GM12878 (cell line): ENCODE measurements around the gene ZNF804A. TPM values are rescaled to one million over a fixed set of nuclear protein-coding genes. Genes with fewer than 3 reads are reported as not detected.

Experiments
- ATAC-seq: fragments of 200-7000 bp; cut with Tn5 transposase; 3 replicates; pipeline ENCODE4 v1.9.1; 2020; ENCODE audit warnings: mild to moderate bottlenecking, moderate library complexity
- BruUV-seq: library from RNA; stranded (reverse); fragments of 400-500 nt; replicated peaks from 2 replicates; lab custom pipeline; 2021; lab: Mats Ljungman, UMichigan
- CTCF ChIA-PET: fragments of 300-600 bp; sonication (Branson Sonifier 250); formaldehyde crosslinking; extraction: SDS; loops from one replicate; lab custom pipeline; 2021; ENCODE audit warnings: inconsistent platforms; lab: Yijun Ruan, JAX
- POLR2A ChIA-PET: fragments of 350-600 bp; formaldehyde crosslinking; extraction: SDS; loops from one replicate; lab custom pipeline; 2021; ENCODE audit warnings: inconsistent platforms; lab: Charles Lee
- RAD21 ChIA-PET: fragments of 300-600 bp; sonication (Branson Sonifier 250); formaldehyde crosslinking; loops from one replicate; lab custom pipeline; 2023; ENCODE audit warnings: antibody characterized with exemption; ENCODE audit not compliant: unreplicated experiment; lab: Charles Lee
- SMC1A ChIA-PET: fragments of 300-600 bp; sonication (Branson Sonifier 250); formaldehyde crosslinking; loops from one replicate; lab custom pipeline; 2023; ENCODE audit not compliant: unreplicated experiment, uncharacterized antibody; lab: Charles Lee
- DNase-seq: peaks from one replicate; pipeline ENCODE4 v3.0.0-alpha.2; 2011; ENCODE audit warnings: low read depth, low spot score
- FAIRE-seq: peaks from 3 replicates; lab custom pipeline; 2011; peaks lifted over from hg19 to GRCh38; lab: Jason Lieb, UNC
- H2AFZ ChIP-seq: 2 replicates; pipeline ENCODE4 v1.6.0; 2011; ENCODE audit warnings: low read depth, low read length, control low read depth; ENCODE audit not compliant: control insufficient read depth
- H3K27ac ChIP-seq: 2 replicates; pipeline ENCODE4 v1.5.1; 2011; ENCODE audit warnings: control low read depth; ENCODE audit not compliant: control insufficient read depth, insufficient read depth
- H3K27me3 ChIP-seq, 2 experiments: replicated peaks in 1 of 2; 2 replicates each; pipeline versions ENCODE4 v1.6.0 to v1.6.1; 2011; ENCODE audit warnings: low read length in 1 of 2; ENCODE audit not compliant: control insufficient read depth in 2 of 2, insufficient read depth in 2 of 2
- H3K36me3 ChIP-seq, 2 experiments: 2 replicates each; pipeline ENCODE4 v1.5.1; 2011; ENCODE audit warnings: low read length in 1 of 2; ENCODE audit not compliant: control insufficient read depth in 2 of 2, insufficient read depth in 2 of 2
- H3K4me1 ChIP-seq: 2 replicates; pipeline ENCODE4 v1.6.1; 2011; ENCODE audit warnings: mild to moderate bottlenecking, low read length, moderate library complexity, mixed read lengths; ENCODE audit not compliant: control insufficient read depth, insufficient read depth
- H3K4me2 ChIP-seq: 2 replicates; pipeline ENCODE4 v1.6.0; 2011; ENCODE audit warnings: control low read depth; ENCODE audit not compliant: control insufficient read depth, insufficient read depth
- H3K4me3 ChIP-seq: fragments of 200-600 bp; sonication (generic); 2 replicates; pipeline ENCODE4 v1.5.1; 2016
- H3K79me2 ChIP-seq: 2 replicates; pipeline ENCODE4 v1.6.0; 2011; ENCODE audit warnings: low read length; ENCODE audit not compliant: control insufficient read depth, insufficient read depth
- H3K9ac ChIP-seq: 2 replicates; pipeline ENCODE4 v1.8.0; 2011; ENCODE audit warnings: low read length, control low read depth, mixed read lengths; ENCODE audit not compliant: control insufficient read depth, insufficient read depth
- H3K9me3 ChIP-seq: replicated peaks from 3 replicates; pipeline ENCODE4 v1.5.1; 2011; ENCODE audit warnings: mild to moderate bottlenecking, low read length; ENCODE audit not compliant: control insufficient read depth, insufficient read depth
- H4K20me1 ChIP-seq: 2 replicates; pipeline ENCODE4 v1.6.0; 2011; ENCODE audit not compliant: control insufficient read depth, insufficient read depth
- BCL11A ChIP-seq: IDR thresholded peaks from 2 replicates; pipeline ENCODE4 v1.6.1; 2011; ENCODE audit warnings: low read depth, low read length
- BRCA1 ChIP-seq: IDR thresholded peaks from 2 replicates; pipeline ENCODE4 v1.6.1; 2011; ENCODE audit warnings: low read depth, low read length, improper control_type of control experiment
- CHD2 ChIP-seq: IDR thresholded peaks from 2 replicates; pipeline ENCODE4 v1.6.1; 2011; ENCODE audit warnings: low read depth, low read length, improper control_type of control experiment, borderline replicate concordance
- EZH2 ChIP-seq: IDR thresholded peaks from 2 replicates; pipeline ENCODE4 v1.6.1; 2012; ENCODE audit warnings: low read depth, mild to moderate bottlenecking, control low read depth, inconsistent platforms, low read length, borderline replicate concordance; ENCODE audit not compliant: control insufficient read depth
- KAT2A ChIP-seq: conservative IDR thresholded peaks from 2 replicates; pipeline ENCODE4 v1.6.1; 2011; ENCODE audit warnings: low read depth, low read length; ENCODE audit not compliant: control insufficient read depth
- MYB ChIP-seq: fragments of 150-350 bp; IDR thresholded peaks from 2 replicates; pipeline ENCODE4 v1.6.1; 2014; ENCODE audit warnings: mild to moderate bottlenecking, low read depth, low read length, borderline replicate concordance
- RELA ChIP-seq: fragments of 450-650 bp; IDR thresholded peaks from 2 replicates; pipeline ENCODE4 v1.8.0; 2014; ENCODE audit warnings: borderline replicate concordance; ENCODE audit not compliant: partially characterized antibody
- SP1 ChIP-seq: IDR thresholded peaks from one replicate; pipeline ENCODE4 v1.6.1; 2011; ENCODE audit warnings: low read depth, low read length
- SREBF1 ChIP-seq: IDR thresholded peaks from 2 replicates; pipeline ENCODE4 v1.6.1; 2012; ENCODE audit warnings: mild to moderate bottlenecking, low read length
- TCF7 ChIP-seq: IDR thresholded peaks from 2 replicates; pipeline ENCODE4 v1.6.1; 2014; ENCODE audit warnings: antibody characterized with exemption, borderline replicate concordance
- WGBS: methylation state at CpG from one replicate; pipeline ENCODE4 v1.1.6; 2016; ENCODE audit warnings: low lambda C conversion rate; ENCODE audit not compliant: insufficient replicate concordance, insufficient coverage; ENCODE audit errors: missing lambda C conversion rate; 5-methylcytosine and 5-hydroxymethylcytosine counted together
- in situ Hi-C: fragments of 300-500 bp; cut with MboI; formaldehyde crosslinking; loops from 9 replicates; pipeline ENCODE4 v1.14.3; 2018; ENCODE audit warnings: mixed read lengths
- intact Hi-C: fragments of 100-400 bp; cut with micrococcal nuclease; formaldehyde crosslinking; loops from one replicate; pipeline ENCODE4 v1.14.2; 2022; ENCODE audit not compliant: unreplicated experiment
- polyA plus RNA-seq, 11 experiments: library from polyadenylated mRNA; depleted of rRNA in 4 of 11; unstranded in 6 of 11; stranded (reverse) in 5 of 11; fragments of >200 nt; fragmentation: Nextera tagmentation in 4 of 11; fragmentation: Illumina TruSeq in 1 of 11; extraction: Ambion mirVana in 4 of 11; extraction: Trizol in 1 of 11; gene quantifications; 1 replicate in 1 of 11; 2 replicates in 10 of 11; pipeline versions ENCODE4 v1.2.1 to v1.2.3, GENCODE V29; 2011 to 2016; ENCODE audit warnings: inconsistent platforms in 2 of 11, missing spikeins in 2 of 11, low read depth in 1 of 11
- total RNA-seq, 4 experiments: library from RNA; depleted of rRNA in 3 of 4; stranded (reverse); fragments of >200 nt in 3 of 4; fragmentation: Illumina TruSeq in 1 of 4; extraction: Trizol in 1 of 4; gene quantifications; 2 replicates each; pipeline versions ENCODE4 v1.2.1 to v1.2.3, GENCODE V29; 2013 to 2021
- TF ChIP-seq, protein P1 (sequence below): fragments of 450-650 bp; IDR thresholded peaks from 2 replicates; pipeline ENCODE4 v1.6.1; 2017; ENCODE audit warnings: low read depth, mild to moderate bottlenecking, moderate library complexity
- TF ChIP-seq, protein P2 (sequence below): IDR thresholded peaks from 2 replicates; pipeline ENCODE4 v1.6.1; 2011; ENCODE audit warnings: mild to moderate bottlenecking, low read depth, low read length, moderate library complexity; ENCODE audit not compliant: insufficient replicate concordance
- TF ChIP-seq, protein P3 (sequence below): fragments of 450-650 bp; IDR thresholded peaks from 2 replicates; pipeline ENCODE4 v1.6.1; 2014; ENCODE audit warnings: mild to moderate bottlenecking
- TF ChIP-seq, protein P4 (sequence below): fragments of 450-650 bp; IDR thresholded peaks from 2 replicates; pipeline ENCODE4 v1.6.1; 2017; ENCODE audit warnings: mild to moderate bottlenecking, moderate library complexity

ZNF804A gene
- total and polyA plus RNA-seq, 10 of the 15 experiments (the other 5 are each of a cell fraction or from before 2014, with no cell fraction given) = 0.19 to 2.3 (median 1.4) TPM

DNA sequence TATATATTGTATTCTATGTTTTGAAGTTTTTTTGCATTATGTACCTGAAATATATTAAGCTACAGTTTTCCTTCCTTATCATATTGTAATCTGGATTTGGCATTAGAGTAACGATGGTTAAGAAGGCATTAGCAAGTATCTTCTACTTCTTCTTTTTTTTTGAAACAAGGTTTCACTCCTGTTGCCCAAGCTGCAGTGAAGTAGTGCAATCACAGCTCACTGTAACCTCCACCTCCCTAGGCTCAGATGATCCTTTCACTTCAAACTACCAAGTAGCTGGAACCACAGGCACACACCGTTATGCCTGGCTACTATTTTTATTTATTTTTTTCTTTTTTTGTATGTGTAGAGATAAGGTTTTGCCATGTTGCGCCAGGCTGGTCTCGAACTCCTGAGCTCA lies 201.1 kb downstream of the ZNF804A start:
- POLR2A ChIA-PET = no interaction called here
- RAD21 ChIA-PET = interaction anchor here (0.7 kb wide), 1 partner anchor 23 kb away, joined by 3 read pairs; no protein-coding TSS in a partner anchor
- CTCF ChIA-PET = no interaction called here
- in situ Hi-C loops = no loop called here
- Histone ChIP-seq H3K4me1 (no peaks in the 10 kb centered on the region), H3K27me3 (no peaks in the 10 kb centered on the region), H2AFZ (no peak overlapping the region), H3K4me3 (no peak overlapping the region), H3K9me3 (no peaks in the 10 kb centered on the region), H3K9ac (no peak overlapping the region), H3K27ac (no peak overlapping the region), H3K4me2 (no peak overlapping the region), H4K20me1 (no peaks in the 10 kb centered on the region), H3K79me2 (no peaks in the 10 kb centered on the region), H3K36me3 (no peaks in the 10 kb centered on the region)
- 27% methylated on average over 4 of the region's 4 CpGs for WGBS
- no TSS peak for BruUV-seq
- DNase-seq (no peak), FAIRE-seq (no peak), ATAC-seq (no peak)
- SMC1A ChIA-PET = no interaction called here
- intact Hi-C loops = no loop called here
- no peak for TF ChIP-seq MYB
- TF ChIP-seq BRCA1 = no peak
- TF ChIP-seq, protein P1, sequence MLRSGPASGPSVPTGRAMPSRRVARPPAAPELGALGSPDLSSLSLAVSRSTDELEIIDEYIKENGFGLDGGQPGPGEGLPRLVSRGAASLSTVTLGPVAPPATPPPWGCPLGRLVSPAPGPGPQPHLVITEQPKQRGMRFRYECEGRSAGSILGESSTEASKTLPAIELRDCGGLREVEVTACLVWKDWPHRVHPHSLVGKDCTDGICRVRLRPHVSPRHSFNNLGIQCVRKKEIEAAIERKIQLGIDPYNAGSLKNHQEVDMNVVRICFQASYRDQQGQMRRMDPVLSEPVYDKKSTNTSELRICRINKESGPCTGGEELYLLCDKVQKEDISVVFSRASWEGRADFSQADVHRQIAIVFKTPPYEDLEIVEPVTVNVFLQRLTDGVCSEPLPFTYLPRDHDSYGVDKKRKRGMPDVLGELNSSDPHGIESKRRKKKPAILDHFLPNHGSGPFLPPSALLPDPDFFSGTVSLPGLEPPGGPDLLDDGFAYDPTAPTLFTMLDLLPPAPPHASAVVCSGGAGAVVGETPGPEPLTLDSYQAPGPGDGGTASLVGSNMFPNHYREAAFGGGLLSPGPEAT = no peak
- TF ChIP-seq, protein P2, sequence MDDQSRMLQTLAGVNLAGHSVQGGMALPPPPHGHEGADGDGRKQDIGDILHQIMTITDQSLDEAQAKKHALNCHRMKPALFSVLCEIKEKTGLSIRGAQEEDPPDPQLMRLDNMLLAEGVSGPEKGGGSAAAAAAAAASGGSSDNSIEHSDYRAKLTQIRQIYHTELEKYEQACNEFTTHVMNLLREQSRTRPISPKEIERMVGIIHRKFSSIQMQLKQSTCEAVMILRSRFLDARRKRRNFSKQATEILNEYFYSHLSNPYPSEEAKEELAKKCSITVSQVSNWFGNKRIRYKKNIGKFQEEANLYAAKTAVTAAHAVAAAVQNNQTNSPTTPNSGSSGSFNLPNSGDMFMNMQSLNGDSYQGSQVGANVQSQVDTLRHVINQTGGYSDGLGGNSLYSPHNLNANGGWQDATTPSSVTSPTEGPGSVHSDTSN = no peak
- TF ChIP-seq BCL11A = no peak
- TF ChIP-seq CHD2 = no peak
- TF ChIP-seq RELA = no peak
- TF ChIP-seq KAT2A = no peak
- TF ChIP-seq, protein P3, sequence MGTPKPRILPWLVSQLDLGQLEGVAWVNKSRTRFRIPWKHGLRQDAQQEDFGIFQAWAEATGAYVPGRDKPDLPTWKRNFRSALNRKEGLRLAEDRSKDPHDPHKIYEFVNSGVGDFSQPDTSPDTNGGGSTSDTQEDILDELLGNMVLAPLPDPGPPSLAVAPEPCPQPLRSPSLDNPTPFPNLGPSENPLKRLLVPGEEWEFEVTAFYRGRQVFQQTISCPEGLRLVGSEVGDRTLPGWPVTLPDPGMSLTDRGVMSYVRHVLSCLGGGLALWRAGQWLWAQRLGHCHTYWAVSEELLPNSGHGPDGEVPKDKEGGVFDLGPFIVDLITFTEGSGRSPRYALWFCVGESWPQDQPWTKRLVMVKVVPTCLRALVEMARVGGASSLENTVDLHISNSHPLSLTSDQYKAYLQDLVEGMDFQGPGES = no peak
- TF ChIP-seq, protein P4, sequence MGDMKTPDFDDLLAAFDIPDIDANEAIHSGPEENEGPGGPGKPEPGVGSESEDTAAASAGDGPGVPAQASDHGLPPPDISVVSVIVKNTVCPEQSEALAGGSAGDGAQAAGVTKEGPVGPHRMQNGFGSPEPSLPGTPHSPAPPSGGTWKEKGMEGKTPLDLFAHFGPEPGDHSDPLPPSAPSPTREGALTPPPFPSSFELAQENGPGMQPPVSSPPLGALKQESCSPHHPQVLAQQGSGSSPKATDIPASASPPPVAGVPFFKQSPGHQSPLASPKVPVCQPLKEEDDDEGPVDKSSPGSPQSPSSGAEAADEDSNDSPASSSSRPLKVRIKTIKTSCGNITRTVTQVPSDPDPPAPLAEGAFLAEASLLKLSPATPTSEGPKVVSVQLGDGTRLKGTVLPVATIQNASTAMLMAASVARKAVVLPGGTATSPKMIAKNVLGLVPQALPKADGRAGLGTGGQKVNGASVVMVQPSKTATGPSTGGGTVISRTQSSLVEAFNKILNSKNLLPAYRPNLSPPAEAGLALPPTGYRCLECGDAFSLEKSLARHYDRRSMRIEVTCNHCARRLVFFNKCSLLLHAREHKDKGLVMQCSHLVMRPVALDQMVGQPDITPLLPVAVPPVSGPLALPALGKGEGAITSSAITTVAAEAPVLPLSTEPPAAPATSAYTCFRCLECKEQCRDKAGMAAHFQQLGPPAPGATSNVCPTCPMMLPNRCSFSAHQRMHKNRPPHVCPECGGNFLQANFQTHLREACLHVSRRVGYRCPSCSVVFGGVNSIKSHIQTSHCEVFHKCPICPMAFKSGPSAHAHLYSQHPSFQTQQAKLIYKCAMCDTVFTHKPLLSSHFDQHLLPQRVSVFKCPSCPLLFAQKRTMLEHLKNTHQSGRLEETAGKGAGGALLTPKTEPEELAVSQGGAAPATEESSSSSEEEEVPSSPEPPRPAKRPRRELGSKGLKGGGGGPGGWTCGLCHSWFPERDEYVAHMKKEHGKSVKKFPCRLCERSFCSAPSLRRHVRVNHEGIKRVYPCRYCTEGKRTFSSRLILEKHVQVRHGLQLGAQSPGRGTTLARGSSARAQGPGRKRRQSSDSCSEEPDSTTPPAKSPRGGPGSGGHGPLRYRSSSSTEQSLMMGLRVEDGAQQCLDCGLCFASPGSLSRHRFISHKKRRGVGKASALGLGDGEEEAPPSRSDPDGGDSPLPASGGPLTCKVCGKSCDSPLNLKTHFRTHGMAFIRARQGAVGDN = no peak
- no peak for TF ChIP-seq TCF7
- no peak for TF ChIP-seq EZH2
- no peak for TF ChIP-seq SREBF1
- no peak for TF ChIP-seq SP1
